Activated CD8-positive, alpha-beta memory T cell treated with anti-CD3 and anti-CD28 coated beads, Interleukin-2, amount 50 U/mL, for 1 hour (primary cell): ENCODE data around the gene IL17REL.

Experiments
- DNase-seq: peaks from one replicate; pipeline ENCODE4 v3.0.0-alpha.2; 2020; ENCODE audit errors: extremely low read depth

Gene IL17REL

DNA sequence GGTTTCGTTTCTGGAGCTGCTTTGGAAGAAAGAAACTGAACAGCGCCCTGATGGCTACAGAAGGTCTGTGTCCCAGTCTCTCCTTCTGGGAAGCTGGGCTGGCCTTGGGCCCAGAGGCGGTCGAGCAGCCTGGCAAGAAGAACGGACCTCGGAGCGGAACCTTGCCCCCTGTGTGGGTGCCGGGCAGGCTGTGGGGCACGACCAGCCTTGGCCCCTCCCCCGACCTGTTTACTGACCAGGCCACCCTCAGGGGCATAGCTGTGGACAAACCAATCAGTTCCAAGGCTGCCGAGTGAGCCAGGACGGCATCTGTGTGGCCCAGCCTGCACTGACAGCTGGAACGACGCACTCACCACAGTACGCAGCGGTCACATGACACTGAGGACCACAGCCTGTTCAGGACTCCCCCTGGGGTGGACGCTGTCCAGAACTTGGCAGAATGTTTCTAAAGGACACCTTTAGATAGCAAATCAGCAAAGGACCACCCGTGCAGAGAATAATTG lies 44.8 kb downstream of the IL17REL start:
- DNase-seq: no peak

DNA sequence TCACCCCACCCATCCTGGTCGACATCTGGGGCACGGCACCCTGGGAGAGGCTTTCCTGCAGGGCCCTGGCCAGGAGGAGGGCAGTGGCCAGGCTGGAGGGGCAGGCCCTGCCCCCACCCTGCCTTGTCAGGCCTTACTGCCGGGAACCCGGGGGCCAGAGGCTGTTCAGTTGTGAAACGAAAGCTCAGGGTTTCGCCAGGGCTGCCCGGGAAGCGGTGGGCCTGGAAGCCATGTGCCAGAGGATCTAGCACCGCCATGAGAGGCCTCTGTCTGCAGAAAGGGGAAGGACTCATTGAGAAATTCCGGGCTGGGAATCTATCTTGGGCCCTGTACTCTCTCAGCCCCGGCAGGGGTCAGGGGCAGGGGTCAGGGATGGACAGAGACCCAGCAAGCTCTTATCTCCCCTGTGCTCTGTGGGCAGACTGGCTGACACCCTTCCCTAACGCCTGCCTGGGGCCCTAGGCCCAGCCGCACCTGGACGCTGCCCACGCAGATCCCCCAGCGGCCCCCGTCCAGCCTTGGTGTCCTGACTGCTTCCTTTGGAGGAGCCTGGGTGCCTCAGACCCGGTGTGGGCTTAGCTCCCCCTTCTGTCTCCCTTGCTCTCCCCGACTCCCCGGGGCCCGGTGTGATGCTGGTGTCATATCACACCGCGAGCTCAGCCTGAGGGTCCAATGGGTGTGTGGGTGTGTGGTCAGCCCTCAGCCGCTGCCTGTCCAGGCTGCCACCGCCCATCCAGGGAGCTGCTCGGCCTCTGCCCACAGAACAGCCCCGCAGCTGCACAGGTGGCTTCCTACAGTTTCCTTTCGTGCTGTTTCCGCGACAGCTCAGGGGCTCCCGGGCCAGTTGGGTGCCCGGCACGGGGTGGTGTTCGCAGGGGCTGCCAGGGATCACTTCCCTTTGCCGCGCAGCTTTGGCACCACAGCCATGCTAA lies 45.5 kb downstream of the IL17REL start:
- DNase-seq: no peak

DNA sequence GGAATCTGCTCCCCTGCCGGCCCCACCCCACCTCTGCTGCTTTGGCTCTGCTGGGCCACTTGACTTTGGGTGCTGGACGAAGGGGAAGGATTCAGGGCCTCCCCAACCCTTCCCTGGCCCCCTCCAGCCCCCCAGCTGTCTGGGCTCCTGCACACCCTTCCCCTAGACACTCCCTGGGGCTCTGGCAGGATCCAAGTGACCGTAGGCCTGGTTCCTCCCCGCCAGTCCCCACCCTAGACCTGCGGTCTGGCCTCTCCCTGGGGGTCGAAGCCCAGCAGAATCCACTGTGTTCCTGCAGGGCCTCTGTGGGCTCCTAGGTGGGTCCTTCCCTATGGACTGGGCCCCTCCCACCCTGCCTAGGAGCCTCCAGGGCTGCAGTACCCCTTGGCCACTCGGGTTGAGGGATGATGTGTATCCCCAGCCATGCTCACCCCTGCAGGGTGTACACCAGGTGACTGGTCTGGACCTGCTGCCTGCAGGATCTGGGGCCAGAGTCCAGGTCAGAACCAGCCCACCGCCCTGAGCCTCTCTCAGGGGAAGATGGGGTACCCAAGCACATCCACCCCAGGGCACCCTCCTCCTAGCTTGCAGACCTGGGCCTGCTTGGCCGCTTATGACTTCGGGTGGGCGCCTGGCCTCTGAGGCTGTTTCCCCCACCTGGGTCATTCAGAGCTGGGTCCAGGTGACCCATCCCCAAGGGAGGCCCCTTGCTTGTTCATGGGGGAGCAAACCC lies 46.4 kb downstream of the IL17REL start:
- no peak for DNase-seq

DNA sequence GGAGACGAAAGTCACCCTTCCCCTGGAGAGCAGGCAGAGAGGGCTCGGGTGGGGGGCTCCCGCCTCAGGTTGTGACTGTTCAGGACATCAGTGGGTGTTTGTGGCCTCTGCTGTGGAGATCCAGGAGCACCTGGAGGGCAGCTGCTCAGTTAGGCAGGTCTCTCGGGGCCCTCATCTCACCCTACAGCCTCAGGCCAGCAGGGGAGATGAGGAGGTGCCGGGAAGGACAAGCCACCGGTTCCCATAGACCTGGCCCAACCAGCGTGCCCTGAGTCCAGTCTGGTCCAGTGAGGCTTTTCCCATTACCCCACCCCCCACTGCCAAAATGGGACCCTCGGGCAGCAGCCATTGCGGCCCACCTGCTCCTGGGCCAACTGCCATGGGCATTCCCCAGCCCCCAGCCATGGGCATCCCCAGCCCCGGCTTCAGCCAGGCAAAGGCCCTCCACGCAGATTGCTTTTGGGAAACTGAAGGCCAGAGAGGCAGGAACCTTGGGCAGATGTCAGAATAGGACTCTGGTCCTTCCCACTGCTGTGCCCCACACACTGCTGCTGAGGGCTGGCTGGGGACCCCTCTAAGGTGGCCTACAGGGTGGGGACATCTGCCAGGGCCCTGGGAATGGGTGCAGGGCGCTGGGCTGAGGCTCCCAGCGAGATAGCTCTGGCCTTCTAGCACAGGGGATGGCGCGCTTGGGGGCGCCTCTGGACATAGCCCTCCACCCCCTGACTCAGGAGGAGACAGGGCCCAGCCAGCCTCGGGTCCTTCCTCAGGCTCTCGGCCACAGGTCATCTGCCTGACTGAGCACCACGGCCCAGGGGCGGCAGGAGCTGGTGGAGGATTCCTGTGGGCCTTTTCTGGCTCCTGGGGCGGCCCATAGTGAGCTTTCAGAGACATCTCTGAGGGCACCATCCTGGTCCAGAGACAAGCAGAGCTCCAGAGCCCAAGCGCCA lies 47.2 kb downstream of the IL17REL start:
- DNase-seq: no peak

DNA sequence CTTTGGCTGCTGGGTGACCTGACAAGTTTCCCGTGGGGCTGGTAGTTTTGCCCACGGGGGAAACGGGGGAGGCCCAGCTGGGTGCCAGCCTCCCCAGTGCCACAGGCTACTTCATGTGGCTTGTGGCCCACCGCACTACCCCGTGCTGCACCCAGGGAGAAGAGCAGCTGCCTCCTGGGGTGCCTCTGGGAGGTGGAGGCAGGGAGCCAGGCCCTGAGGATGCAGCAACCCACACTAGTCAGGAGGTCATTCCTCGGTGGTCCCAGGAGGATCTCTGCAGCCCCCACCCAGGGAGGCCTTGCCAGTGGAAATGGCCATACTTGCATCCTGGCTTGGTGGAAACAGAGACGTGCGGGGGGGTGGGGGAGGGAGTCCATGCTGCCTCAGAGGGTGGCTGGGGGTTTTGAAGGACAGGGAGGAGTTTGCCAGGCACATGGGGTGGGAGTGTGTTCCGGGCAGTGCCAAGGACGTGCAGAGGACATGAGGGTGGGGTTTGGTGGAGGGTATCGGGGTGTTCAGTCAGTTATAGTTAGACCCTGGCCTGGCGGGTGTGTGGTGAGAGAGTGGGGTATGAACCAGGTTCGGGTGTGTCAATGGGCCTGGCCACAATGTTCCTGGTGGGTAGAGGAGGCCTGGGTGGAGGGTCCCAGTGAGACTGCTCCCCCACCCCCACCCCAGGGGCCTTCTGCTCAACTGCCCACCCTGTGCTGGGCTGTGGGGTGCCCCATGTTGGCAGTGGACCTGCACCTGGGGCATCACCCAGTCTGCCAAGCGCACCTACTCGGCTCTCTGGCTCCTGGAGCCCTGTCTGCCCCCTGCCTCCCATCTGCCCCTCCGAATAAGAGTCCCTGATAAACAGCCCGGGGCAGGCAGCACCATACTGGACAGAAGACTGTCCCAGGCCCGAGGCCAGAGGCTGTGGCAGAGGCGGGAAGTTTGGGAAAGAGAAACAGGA lies 48.2 kb downstream of the IL17REL start:
- no peak for DNase-seq

DNA sequence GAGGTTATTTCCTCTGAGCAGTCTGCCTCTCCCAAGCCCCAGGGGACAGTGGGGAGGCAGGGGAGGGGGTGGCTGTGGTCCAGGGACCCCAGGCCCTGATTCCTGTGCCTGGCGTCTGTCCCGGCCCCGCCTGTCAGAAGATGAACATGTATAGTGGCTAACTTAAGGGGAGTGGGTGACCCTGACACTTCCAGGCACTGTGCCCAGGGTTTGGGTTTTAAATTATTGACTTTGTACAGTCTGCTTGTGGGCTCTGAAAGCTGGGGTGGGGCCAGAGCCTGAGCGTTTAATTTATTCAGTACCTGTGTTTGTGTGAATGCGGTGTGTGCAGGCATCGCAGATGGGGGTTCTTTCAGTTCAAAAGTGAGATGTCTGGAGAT lies 48.9 kb downstream of the IL17REL start:
- no peak for DNase-seq

DNA sequence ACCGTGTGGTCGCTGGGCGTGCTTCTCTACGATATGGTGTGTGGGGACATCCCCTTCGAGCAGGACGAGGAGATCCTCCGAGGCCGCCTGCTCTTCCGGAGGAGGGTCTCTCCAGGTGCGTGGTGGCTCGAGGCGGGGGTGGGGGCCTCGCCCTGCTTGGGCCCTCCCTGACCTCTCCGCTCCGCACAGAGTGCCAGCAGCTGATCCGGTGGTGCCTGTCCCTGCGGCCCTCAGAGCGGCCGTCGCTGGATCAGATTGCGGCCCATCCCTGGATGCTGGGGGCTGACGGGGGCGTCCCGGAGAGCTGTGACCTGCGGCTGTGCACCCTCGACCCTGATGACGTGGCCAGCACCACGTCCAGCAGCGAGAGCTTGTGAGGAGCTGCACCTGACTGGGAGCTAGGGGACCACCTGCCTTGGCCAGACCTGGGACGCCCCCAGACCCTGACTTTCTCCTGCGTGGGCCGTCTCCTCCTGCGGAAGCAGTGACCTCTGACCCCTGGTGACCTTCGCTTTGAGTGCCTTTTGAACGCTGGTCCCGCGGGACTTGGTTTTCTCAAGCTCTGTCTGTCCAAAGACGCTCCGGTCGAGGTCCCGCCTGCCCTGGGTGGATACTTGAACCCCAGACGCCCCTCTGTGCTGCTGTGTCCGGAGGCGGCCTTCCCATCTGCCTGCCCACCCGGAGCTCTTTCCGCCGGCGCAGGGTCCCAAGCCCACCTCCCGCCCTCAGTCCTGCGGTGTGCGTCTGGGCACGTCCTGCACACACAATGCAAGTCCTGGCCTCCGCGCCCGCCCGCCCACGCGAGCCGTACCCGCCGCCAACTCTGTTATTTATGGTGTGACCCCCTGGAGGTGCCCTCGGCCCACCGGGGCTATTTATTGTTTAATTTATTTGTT lies 49.6 kb downstream of the IL17REL start:
- DNase-seq: no peak

DNA sequence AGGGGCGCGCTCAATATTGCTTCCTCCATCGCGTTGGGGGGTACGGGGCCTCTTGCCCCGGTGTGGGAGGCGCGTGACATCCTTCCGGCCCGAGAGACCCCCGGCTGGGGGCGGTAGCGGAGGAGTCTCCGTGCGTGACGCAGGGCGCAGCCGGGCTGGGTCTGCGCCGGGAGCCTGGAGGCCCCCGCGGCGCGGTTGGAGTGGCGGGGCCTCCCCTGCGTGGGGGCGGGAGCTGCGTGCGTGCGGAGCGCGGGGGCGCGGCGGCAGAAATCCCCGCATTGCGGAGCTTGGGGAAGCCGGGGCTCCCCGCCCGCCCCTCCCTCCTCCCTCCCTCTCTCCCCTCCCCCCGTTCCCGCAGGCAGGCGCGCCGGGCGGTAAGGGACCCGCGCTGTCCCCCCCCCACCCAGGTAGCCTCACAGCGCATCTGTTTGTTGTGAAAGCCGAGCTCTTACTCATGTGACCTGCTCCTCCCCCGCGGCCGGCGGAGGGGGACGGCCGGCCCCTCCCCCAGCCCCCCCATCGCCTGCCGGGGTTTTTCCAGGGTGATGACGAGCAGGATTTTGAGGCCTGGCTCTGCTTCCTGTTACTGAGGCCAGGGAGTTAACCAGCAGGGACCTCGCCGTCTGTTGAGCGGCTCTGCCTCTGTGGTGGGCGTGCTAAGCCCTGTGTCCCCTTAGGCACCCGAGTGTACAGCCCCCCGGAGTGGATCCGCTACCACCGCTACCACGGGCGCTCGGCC lies 50.4 kb downstream of the IL17REL start:
- peak; percentile 68 for DNase-seq

DNA sequence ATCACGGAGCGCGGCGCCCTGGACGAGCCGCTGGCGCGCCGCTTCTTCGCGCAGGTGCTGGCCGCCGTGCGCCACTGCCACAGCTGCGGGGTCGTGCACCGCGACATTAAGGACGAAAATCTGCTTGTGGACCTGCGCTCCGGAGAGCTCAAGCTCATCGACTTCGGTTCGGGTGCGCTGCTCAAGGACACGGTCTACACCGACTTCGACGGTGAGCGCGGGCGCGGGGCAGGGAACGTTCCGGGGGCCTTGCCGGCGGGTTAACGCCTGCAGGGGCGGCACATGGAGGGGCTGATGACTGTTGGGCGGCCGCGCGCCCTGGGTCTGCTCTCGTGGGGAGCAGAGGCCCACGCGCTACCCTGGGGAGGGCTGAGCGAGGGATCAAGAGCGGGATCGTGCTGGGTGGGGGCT lies 51.0 kb downstream of the IL17REL start:
- no peak for DNase-seq

DNA sequence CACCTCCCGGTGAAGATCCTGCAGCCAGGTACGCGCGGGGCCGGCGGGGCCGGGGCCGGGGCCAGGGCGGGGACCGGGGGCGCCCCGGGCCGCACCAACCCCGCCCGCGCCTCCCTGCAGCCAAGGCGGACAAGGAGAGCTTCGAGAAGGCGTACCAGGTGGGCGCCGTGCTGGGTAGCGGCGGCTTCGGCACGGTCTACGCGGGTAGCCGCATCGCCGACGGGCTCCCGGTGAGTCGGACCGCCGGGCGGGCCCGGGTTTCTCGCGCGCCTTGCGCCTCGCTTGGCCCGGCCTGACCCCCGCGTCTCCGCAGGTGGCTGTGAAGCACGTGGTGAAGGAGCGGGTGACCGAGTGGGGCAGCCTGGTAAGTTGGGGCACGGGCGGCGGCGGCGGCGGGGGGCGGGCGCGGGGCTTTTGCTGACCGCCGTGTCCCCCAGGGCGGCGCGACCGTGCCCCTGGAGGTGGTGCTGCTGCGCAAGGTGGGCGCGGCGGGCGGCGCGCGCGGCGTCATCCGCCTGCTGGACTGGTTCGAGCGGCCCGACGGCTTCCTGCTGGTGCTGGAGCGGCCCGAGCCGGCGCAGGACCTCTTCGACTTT lies 51.5 kb downstream of the IL17REL start:
- no peak for DNase-seq

DNA sequence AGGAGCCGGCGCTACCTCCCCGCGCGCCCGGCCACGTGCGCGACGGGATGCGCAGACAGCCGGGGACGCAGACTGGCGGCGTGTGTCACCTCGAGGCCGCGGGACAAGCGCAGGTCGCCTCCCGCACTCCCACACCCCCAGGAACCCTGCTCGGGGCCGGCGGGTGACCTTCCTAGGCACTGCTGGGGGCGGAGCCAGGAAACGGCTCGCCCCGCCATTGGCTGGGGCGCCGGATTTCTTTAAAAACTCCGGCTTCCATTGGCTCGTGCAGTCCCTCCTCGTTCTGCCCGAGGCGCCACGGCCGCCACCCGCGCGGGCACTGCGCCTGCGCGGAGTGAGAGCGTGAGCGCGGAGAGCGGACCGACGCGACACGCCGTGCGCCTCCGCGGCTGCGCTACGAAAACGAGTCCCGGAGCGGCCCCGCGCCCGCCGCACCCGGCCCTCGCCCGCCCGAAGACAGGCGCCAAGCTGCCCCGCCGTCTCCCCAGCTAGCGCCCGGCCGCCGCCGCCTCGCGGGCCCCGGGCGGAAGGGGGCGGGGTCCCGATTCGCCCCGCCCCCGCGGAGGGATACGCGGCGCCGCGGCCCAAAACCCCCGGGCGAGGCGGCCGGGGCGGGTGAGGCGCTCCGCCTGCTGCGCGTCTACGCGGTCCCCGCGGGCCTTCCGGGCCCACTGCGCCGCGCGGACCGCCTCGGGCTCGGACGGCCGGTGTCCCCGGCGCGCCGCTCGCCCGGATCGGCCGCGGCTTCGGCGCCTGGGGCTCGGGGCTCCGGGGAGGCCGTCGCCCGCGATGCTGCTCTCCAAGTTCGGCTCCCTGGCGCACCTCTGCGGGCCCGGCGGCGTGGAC lies 52.2 kb downstream of the IL17REL start, which contains the start of gene PIM3:
Gene PIM3, plus strand, starts transcription at position 614 of the 846 bp plus-strand sequence. Its CDS starts 176 bp downstream, at position 790.
- peak; percentile 72 for DNase-seq

DNA sequence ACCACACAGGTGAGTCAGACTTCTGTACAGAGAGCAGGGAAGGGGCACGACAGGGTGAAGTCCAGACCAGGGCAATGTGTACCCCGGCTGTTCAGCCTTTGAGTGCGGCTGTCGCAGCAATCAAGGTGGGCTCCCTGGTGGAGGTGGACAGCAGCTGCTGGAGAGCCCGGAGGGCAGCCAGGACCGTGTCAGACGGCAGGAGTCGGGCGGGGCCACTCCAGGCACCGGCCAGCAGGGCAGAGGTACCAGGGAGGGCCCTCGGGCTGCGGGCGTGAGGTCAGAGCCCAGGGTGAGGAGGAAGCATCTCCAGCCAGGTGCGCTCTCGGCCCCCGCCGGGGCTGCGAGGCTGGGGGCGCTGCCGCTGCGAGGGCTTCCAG lies 52.8 kb downstream of the IL17REL start:
- DNase-seq: no peak

DNA sequence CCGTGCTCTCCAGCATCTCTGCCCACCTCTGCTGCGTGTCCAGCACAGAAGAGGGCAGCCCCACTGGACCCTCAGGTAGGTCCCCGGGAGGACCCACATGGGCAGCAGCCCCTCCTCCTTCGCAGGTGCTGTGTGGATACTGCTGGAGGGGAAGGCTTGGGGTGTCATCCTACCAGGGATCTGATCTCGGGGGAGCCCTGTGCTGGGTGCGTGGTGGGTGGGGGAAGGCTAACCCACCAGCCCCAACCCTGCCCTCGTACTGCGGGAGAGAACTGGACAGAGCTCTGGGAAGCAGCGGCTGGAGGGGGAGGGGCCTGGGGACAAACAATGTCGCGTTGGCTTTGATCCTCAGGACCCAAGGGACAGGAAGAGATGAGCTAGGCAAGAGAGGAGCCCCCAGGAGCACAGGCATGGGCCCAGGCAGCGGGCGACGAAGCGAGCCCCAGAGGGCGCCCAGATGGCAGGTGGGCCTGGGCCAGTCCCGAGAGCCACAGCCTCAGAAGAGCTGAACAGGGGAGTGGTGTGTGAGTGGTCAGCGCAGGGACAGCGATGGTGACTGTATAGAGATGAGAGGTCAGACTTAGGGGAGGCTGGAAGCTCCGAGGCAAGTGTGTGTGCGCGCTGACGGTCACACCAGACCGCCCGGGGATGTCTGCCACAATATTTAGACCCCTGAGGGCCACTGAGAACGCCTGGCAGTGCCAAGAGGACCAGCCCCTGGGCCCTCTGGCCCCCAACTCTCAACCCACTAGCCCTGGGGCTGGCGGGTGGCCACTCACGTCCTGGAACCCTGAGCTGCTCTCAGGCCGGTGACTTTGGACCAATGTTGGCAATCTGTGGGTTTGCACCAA lies 53.4 kb downstream of the IL17REL start:
- no peak for DNase-seq

DNA sequence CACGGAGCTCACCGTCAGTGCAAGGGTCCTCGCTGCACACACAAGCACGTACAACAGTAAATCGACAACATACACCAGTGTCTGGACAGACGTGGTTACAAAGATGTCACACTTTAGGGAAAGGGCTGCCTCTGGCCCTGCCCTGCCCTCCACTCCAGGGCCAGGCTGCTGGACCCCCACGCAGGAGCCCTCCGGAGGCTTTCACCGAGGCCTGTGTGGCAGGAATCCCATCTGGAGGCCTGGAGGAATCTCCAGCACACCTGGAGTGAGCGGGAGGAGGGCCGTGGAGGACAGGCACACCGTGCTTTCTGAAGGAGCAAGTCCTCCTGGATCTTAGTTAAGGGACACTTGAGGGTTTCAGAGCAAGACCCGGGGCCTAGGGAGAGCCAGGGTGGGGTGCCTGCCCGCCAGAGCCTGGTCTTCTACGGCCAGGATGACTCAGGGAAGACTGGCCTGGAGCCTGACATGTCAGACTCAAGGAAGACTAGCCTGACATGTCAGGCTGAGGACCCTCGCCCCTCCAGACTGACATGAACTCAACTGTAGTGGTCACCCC lies 54.1 kb downstream of the IL17REL start:
- no peak for DNase-seq

DNA sequence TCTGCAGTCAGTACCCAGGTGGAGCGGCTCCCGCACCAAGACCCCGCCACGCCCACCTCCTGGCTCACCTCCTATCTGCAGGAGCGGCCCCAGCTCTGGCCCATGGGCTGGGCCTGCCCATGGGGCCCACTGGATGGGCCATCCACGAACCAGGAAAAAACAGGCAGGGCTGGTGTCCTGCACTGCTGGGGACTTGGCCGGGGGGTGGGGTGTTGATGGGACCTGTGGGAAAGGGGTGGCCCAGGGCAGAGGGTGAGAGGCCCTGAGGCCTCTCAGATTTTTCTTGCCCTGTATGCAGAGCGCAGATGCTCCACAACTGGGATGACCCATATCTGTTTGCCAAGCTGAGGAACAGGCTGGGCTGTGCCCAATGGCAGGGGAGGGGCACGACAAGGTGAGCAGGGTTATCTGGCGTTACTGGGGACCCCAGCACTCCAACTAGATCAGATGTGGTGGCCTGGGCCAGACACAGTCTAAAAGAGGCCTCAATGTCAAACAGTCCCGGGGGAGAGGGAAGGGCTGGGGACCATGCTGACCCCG lies 54.7 kb downstream of the IL17REL start:
- DNase-seq: no peak
